Dendritic cell treated with granulocyte-macrophage colony-stimulating factor and Interleukin-4, amounts not matched to agents 40 ng/mL and 50 ng/mL, for 4 days (primary cell): ENCODE measurements around the gene AUTS2.

Experiments
- H3K27ac Mint-ChIP-seq: one replicate; pipeline ENCODE4 v1.8.0; 2022; ENCODE audit warnings: mild to moderate bottlenecking, mixed read lengths
- H3K27me3 Mint-ChIP-seq: one replicate; pipeline ENCODE4 v1.8.0; 2022; ENCODE audit warnings: mild to moderate bottlenecking, mixed read lengths
- H3K36me3 Mint-ChIP-seq: one replicate; pipeline ENCODE4 v1.8.0; 2022; ENCODE audit warnings: low read depth, mixed read lengths
- H3K4me1 Mint-ChIP-seq: one replicate; pipeline ENCODE4 v1.8.0; 2022; ENCODE audit warnings: low read depth, mixed read lengths
- H3K4me3 Mint-ChIP-seq: one replicate; pipeline ENCODE4 v1.8.0; 2022; ENCODE audit warnings: mild to moderate bottlenecking, moderate library complexity, mixed read lengths
- H3K9me3 Mint-ChIP-seq: one replicate; pipeline ENCODE4 v1.8.0; 2022; ENCODE audit warnings: mixed read lengths
- intact Hi-C: fragments of 100-400 bp; cut with micrococcal nuclease; formaldehyde crosslinking; loops from one replicate; pipeline ENCODE4 v1.15.0; 2022

Gene AUTS2

DNA sequence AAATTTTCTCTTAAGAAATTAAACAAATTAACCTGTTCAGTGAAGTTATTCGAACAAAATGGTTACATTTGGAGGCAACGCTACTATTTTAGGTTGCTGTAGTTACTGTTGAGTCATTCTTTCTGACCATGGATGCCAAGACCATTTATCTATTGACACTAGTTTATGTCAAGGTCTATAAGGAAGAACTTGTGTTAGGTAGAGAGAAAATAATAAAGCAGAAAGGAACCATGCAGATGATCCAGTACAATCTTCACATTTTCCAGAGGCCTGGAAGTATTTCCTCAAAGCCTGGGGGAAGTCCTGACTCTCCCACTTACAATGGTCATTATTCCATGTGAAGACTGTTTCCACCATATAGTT is 925.7 kb downstream of the AUTS2 start:
- Mint-ChIP-seq H3K27me3 (no peaks in the 10 kb centered on the region), H3K9me3 (peaks cover 5% of the 10 kb centered on the region), H3K4me3 (no peak overlapping the region), H3K27ac (no peak overlapping the region), H3K4me1 (no peaks in the 10 kb centered on the region), H3K36me3 (no peaks in the 10 kb centered on the region)
- intact Hi-C loops, result no loop called here

DNA sequence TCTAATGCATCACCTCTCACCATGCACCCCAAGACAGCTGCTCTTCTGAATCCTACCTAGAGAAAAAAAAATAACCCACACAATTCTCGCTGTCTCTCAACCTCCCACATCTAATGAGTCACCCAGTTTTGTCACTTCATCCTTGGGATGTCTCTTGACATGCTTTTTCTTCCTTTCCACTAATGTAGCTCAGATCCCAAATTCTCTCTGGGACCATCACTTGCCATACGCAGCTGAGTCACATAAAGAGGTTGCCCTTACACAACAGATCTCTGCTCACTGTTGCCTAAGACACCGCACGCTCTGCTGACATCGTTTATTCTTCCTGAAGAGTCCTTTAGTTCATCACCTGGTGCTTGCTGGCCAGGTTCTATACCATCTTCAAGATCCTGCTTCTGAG is 927.7 kb downstream of the AUTS2 start:
- H3K4me3 Mint-ChIP-seq, result no peak overlapping the region
- H3K27me3 Mint-ChIP-seq, result no peaks in the 10 kb centered on the region
- H3K27ac Mint-ChIP-seq, result no peak overlapping the region
- H3K9me3 Mint-ChIP-seq, result peaks cover 13% of the 10 kb centered on the region
- intact Hi-C loops, result no loop called here
- no peaks in the 10 kb centered on the region for H3K36me3 Mint-ChIP-seq
- no peaks in the 10 kb centered on the region for H3K4me1 Mint-ChIP-seq

- peaks cover 19% of the 10 kb centered on the region for H3K9me3 Mint-ChIP-seq
- H3K27me3 Mint-ChIP-seq, result no peaks in the 10 kb centered on the region
- no peaks in the 10 kb centered on the region for H3K4me1 Mint-ChIP-seq
- intact Hi-C loops, result no loop called here
- H3K36me3 Mint-ChIP-seq, result no peaks in the 10 kb centered on the region
- H3K4me3 Mint-ChIP-seq, result no peak overlapping the region
- H3K27ac Mint-ChIP-seq, result no peak overlapping the region
Observed at GRCh38 chr7:70527520-70528115, 929.3 kb downstream of the AUTS2 start.

DNA sequence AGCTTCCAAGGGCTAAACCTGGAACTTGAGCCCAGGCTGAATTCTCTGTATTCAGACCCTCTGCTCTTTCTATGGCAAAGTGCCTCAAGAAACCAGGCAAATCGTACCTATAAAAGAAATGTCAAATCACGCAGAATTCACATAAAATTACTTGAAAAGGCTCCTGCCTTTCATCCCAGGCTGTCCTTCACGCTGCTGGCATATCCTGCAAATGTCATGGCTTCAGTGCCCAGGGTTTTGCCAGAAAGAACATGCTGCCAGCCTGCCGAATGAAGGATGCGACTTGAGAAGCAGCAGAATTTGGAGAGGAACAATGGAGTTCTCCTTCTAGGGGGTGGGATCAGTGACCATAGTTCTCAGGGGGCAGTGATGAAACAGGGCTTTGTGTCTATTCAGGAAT is 931.2 kb downstream of the AUTS2 start:
- no peaks in the 10 kb centered on the region for H3K27me3 Mint-ChIP-seq

GRCh38 chr7:70529914-70530585 is 931.8 kb downstream of the AUTS2 start:
- Mint-ChIP-seq H3K4me1 (no peaks in the 10 kb centered on the region), H3K9me3 (peaks cover 18% of the 10 kb centered on the region), H3K27ac (no peak overlapping the region), H3K27me3 (no peaks in the 10 kb centered on the region), H3K36me3 (no peaks in the 10 kb centered on the region), H3K4me3 (no peak overlapping the region)
- intact Hi-C loops, result no loop called here

More for the DNA sequence above, 931.2 kb downstream of the AUTS2 start:
- Mint-ChIP-seq H3K4me1 (no peaks in the 10 kb centered on the region), H3K27ac (no peak overlapping the region), H3K9me3 (peaks cover 19% of the 10 kb centered on the region), H3K4me3 (no peak overlapping the region), H3K36me3 (no peaks in the 10 kb centered on the region)
- intact Hi-C loops, result no loop called here

DNA sequence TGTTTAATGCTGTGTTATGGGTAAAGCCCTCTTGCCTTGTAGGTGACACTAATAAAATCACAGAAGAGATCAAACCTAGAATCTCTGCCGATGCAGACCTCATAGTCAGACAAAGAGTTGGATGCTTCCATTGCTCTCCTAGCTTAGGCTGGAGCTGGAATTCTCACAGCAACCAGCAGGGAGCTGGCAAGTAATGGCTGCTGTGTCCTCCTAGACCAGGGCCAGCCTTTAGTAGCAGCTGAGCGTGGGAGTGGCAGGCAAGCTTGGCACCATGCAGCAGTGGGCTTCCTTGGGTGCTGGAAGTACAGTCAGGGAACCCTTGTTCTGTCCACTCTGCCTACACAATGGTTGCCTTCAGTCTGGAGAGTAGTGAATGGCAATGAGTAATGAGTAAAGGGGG is 935.3 kb downstream of the AUTS2 start:
- Mint-ChIP-seq H3K9me3 (peaks cover 14% of the 10 kb centered on the region), H3K36me3 (no peaks in the 10 kb centered on the region), H3K27ac (no peak overlapping the region), H3K4me1 (no peaks in the 10 kb centered on the region), H3K4me3 (no peak overlapping the region), H3K27me3 (no peaks in the 10 kb centered on the region)
- intact Hi-C loops, result no loop called here

GRCh38 chr7:70539205-70539604 is 940.9 kb downstream of the AUTS2 start:
- no peaks in the 10 kb centered on the region for H3K36me3 Mint-ChIP-seq
- no peak overlapping the region for H3K4me3 Mint-ChIP-seq
- H3K4me1 Mint-ChIP-seq, result no peaks in the 10 kb centered on the region
- no peaks in the 10 kb centered on the region for H3K9me3 Mint-ChIP-seq
- no peaks in the 10 kb centered on the region for H3K27me3 Mint-ChIP-seq
- H3K27ac Mint-ChIP-seq, result no peak overlapping the region
- intact Hi-C loops, result no loop called here

GRCh38 chr7:70539617-70540016 is 941.3 kb downstream of the AUTS2 start:
- H3K4me3 Mint-ChIP-seq, result no peak overlapping the region
- no peaks in the 10 kb centered on the region for H3K4me1 Mint-ChIP-seq
- H3K36me3 Mint-ChIP-seq, result no peaks in the 10 kb centered on the region
- intact Hi-C loops, result no loop called here
- no peaks in the 10 kb centered on the region for H3K27me3 Mint-ChIP-seq
- no peak overlapping the region for H3K27ac Mint-ChIP-seq
- H3K9me3 Mint-ChIP-seq, result no peaks in the 10 kb centered on the region

GRCh38 chr7:70540641-70541040 is 942.4 kb downstream of the AUTS2 start:
- Mint-ChIP-seq H3K4me3 (no peak overlapping the region), H3K4me1 (no peaks in the 10 kb centered on the region), H3K9me3 (no peaks in the 10 kb centered on the region), H3K36me3 (no peaks in the 10 kb centered on the region), H3K27me3 (no peaks in the 10 kb centered on the region), H3K27ac (no peak overlapping the region)
- intact Hi-C loops, result no loop called here

DNA sequence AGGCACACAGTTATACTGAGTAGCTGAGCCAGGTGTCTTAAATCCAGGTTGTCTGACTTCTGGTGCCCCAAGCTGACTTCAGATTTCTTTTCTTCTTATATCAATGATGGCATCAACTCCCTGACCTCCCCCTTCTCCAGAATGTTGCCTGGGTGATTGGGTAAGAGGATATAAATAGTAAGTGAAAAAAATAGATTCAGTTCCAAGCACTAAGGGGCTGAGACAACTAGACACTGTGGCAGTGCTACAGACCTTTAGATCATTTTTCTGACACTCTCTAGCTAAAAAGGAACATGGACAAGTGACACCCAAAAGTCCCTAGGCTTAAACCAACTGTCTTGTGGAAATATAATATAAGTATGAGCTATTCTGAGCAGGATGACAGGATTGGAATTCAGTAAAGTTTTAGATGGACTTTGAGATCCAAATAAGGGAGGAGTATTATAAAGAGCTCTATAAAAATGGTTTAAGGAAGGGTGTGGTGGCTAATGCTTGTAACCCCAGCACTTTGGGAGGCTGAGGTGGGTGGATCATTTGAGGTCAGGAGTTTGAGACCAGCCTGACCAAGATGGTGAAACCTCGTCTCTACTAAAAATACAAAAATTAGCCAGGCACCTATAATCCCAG is 944.6 kb downstream of the AUTS2 start:
- H3K4me1 Mint-ChIP-seq, result no peaks in the 10 kb centered on the region
- H3K4me3 Mint-ChIP-seq, result no peak overlapping the region
- no peaks in the 10 kb centered on the region for H3K27me3 Mint-ChIP-seq
- H3K27ac Mint-ChIP-seq, result no peak overlapping the region
- no peaks in the 10 kb centered on the region for H3K9me3 Mint-ChIP-seq
- intact Hi-C loops, result no loop called here
- no peaks in the 10 kb centered on the region for H3K36me3 Mint-ChIP-seq

GRCh38 chr7:70544016-70544415 is 945.7 kb downstream of the AUTS2 start:
- Mint-ChIP-seq H3K4me1 (no peaks in the 10 kb centered on the region), H3K36me3 (no peaks in the 10 kb centered on the region), H3K4me3 (no peak overlapping the region), H3K27me3 (no peaks in the 10 kb centered on the region), H3K9me3 (no peaks in the 10 kb centered on the region), H3K27ac (no peak overlapping the region)
- intact Hi-C loops, result no loop called here

DNA sequence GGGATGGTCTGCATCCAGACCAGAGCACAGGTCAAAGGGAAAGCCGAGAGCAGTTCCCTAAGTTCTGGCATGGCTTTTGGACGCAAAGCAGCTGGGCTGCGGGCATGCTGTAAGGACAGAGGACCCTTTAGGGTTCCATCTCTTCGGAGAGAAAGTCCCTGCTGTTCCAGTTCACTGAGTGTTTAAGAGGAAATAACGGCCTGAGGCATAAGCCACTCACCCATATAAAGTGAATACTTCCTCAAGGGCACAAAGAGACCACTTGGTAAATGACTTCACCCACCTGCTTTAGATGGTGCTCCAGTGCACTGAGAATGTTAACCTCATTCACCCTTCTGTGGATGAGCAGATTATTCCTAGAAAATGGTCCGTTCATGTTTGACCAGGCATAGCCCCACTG is 946.9 kb downstream of the AUTS2 start:
- intact Hi-C loops, result no loop called here
- H3K4me1 Mint-ChIP-seq, result no peaks in the 10 kb centered on the region
- H3K9me3 Mint-ChIP-seq, result no peaks in the 10 kb centered on the region
- no peak overlapping the region for H3K27ac Mint-ChIP-seq
- no peaks in the 10 kb centered on the region for H3K27me3 Mint-ChIP-seq
- H3K4me3 Mint-ChIP-seq, result no peak overlapping the region
- H3K36me3 Mint-ChIP-seq, result no peaks in the 10 kb centered on the region

DNA sequence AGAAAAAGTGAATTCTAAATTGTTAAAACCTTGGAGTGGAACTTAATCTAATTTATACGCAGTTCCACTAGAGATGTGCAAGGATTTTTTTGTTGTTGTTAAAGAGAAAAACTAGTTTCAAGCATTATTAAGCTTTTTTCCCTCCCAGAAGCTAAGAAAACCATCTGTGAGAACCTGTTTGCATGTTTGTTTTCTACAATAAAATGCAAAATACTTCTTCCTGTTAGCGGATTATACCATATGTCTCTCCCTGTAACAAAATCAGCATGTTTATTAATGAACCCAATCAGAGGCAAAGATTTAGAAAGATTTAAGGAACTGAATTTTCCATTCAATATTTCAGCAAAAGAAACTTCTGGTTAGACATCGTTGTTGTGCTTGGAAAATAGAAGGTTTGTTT is 953.9 kb downstream of the AUTS2 start:
- Mint-ChIP-seq H3K9me3 (no peaks in the 10 kb centered on the region), H3K4me3 (no peak overlapping the region), H3K4me1 (no peaks in the 10 kb centered on the region), H3K36me3 (no peaks in the 10 kb centered on the region), H3K27ac (no peak overlapping the region), H3K27me3 (no peaks in the 10 kb centered on the region)
- intact Hi-C loops, result no loop called here

DNA sequence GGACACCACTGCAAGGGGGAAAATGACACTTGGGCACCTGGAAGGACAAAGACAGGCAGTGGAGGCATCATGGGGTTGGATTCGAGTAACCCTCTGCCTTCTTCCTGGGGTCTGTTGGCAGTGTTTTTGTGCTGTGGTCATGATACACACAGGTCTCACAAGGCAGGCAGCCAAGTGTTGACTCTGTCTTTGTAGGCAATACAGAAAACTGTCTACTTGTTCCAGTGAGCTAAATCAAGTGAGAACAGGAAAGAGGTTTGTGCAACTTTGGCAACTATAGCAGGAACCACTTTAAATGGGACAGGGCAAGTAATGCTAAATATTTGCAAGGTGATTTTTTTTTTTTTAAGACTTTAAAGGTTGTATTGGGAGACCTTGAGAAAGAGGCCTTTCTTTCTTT is 955.1 kb downstream of the AUTS2 start:
- H3K9me3 Mint-ChIP-seq, result peaks cover 5% of the 10 kb centered on the region
- H3K36me3 Mint-ChIP-seq, result no peaks in the 10 kb centered on the region
- intact Hi-C loops, result no loop called here
- no peak overlapping the region for H3K27ac Mint-ChIP-seq
- H3K27me3 Mint-ChIP-seq, result no peaks in the 10 kb centered on the region
- no peaks in the 10 kb centered on the region for H3K4me1 Mint-ChIP-seq
- no peak overlapping the region for H3K4me3 Mint-ChIP-seq

GRCh38 chr7:70554646-70555045 is 956.4 kb downstream of the AUTS2 start:
- Mint-ChIP-seq H3K36me3 (no peaks in the 10 kb centered on the region), H3K4me1 (no peaks in the 10 kb centered on the region), H3K27me3 (no peaks in the 10 kb centered on the region), H3K4me3 (no peak overlapping the region), H3K27ac (no peak overlapping the region), H3K9me3 (peaks cover 17% of the 10 kb centered on the region)
- intact Hi-C loops, result no loop called here
